HG03097 (cell line): Measurements from ENCODE around the gene CARD14.

Experiments used
- ATAC-seq: cut with Tn5 transposase; IDR thresholded peaks from one replicate; pipeline ENCODE4 v1.9.1; 2021; ENCODE audit not compliant: unreplicated experiment, low FRiP score

CARD14 gene

GRCh38 chr17:80169784-80170500 lies at the start of gene CARD14:
Gene CARD14, plus strand, starts transcription at chr17:80170030. Its CDS starts 11,409 bp downstream, at chr17:80181439.
- ATAC-seq: no peak

- no peak for ATAC-seq
Measured at GRCh38 chr17:80122026-80122575, 47.7 kb upstream of the CARD14 start.

GRCh38 chr17:80122926-80123505 lies 46.8 kb upstream of the CARD14 start:
- no peak for ATAC-seq

GRCh38 chr17:80123791-80124190 lies 46.0 kb upstream of the CARD14 start:
- ATAC-seq: no peak

- ATAC-seq: no peak
Measured at GRCh38 chr17:80124351-80124981, 45.4 kb upstream of the CARD14 start.

- no peak for ATAC-seq
Measured at GRCh38 chr17:80125656-80126448, 44.0 kb upstream of the CARD14 start.

- no peak for ATAC-seq
Measured at GRCh38 chr17:80126449-80126715, 43.4 kb upstream of the CARD14 start.

GRCh38 chr17:80129006-80129565 lies 40.7 kb upstream of the CARD14 start:
- no peak for ATAC-seq

- no peak for ATAC-seq
Measured at GRCh38 chr17:80130992-80131391, 38.8 kb upstream of the CARD14 start.

- ATAC-seq: no peak
Measured at GRCh38 chr17:80132906-80133625, 36.8 kb upstream of the CARD14 start.

GRCh38 chr17:80133626-80133970 lies 36.2 kb upstream of the CARD14 start:
- ATAC-seq: no peak

- no peak for ATAC-seq
Measured at GRCh38 chr17:80137131-80137530, 32.7 kb upstream of the CARD14 start.

- no peak for ATAC-seq
Measured at GRCh38 chr17:80138856-80139426, 30.9 kb upstream of the CARD14 start.

GRCh38 chr17:80141463-80142165 lies 28.2 kb upstream of the CARD14 start:
- no peak for ATAC-seq

- ATAC-seq: no peak
Measured at GRCh38 chr17:80142929-80143328, 26.9 kb upstream of the CARD14 start.

- ATAC-seq: no peak
Measured at GRCh38 chr17:80145076-80146075, 24.5 kb upstream of the CARD14 start.

GRCh38 chr17:80146121-80147034 lies 23.5 kb upstream of the CARD14 start:
- ATAC-seq: peak; percentile 4
